ENCODE data around the gene TLCD3B. TPM values are rescaled to one million over a fixed set of nuclear protein-coding genes. Genes with fewer than 3 reads are reported as not detected.

The TLCD3B gene
- total and polyA plus RNA-seq, 9 donors = 0.15 TPM; not detected in 8

DNA sequence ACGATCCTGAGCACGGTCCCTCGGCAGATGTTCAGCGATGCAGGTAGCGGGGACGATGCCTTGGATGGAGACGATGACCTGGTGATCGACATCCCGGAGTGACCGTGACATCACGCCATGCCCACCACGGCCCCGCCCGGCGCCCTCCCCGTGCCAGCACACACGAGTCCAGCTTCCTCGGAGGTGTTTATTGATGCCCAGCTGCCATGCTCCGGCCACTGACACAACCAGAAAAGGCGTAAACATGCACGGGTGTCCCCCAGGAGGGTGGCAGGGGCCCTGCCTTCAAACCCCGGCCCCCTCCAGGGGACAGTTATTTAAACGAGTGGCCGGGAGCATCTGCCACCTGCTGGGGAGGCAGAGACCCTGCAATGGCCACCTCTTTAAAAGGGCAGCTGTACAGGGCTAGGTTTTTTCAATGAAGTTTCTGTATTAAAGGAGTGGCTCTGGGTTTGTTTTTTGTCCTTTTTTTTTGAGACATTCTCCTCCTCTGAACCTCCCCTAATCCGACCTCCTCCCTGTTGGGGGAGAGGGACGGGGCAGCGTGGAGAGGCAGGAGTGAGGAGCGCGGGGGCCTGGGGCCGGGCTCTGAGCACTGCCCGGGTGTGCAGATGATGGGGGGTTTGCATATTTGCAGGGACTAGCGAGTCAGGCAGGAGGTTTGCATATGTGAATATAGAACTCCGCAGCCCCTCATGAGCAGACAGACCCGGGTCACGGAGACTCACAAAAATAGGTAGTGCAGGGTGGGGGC, 25.6 kb downstream of the TLCD3B start:
- Histone ChIP-seq H3K9me3 (no peaks in the 10 kb centered on the region), H3K27me3 (no peaks in the 10 kb centered on the region), H3K36me3 (no peaks in the 10 kb centered on the region), H3K4me3 (no peak overlapping the region), H3K4me1 (ENCODE audit: insufficient read depth) (peaks cover 2% of the 10 kb centered on the region), H3K27ac (no peak overlapping the region)
- intact Hi-C loops (cut with DNase I) = loop anchor here in 3 of 4 donors (5.0 to 10.0 kb wide), 5 partner anchors 81 to 201 kb away; partner anchors contain the start of genes MAZ (in 2 of the 3), CDIPT (in 1 of the 3), KCTD13 (in 1 of the 3) and PRRT2 (in 1 of the 3)
- 43 to 55% (median 46%) methylated on average over 35 of the region's 35 CpGs for WGBS, 3 donors
- TF ChIP-seq CTCF (IDR thresholded peaks at IDR 0.05) (peak; percentile 24 to 76 (median 65)), POLR2A (IDR thresholded peaks at IDR 0.05) (no peak)
- peak in 1 of 5 donors; percentile 46 for DNase-seq

- Histone ChIP-seq H3K4me1 (ENCODE audit: insufficient read depth) (peaks cover 2% of the 10 kb centered on the region), H3K27me3 (no peaks in the 10 kb centered on the region), H3K4me3 (no peak overlapping the region), H3K27ac (no peak overlapping the region), H3K9me3 (no peaks in the 10 kb centered on the region), H3K36me3 (no peaks in the 10 kb centered on the region)
- no peak for DNase-seq
- WGBS, 3 donors = 57 to 64% (median 61%) methylated on average over 10 to 11 of the region's 11 CpGs
- intact Hi-C loops (cut with DNase I) = loop anchor here in 3 of 4 donors (5.0 to 10.0 kb wide), 6 partner anchors 78 to 200 kb away; partner anchors contain the start of genes KCTD13 (in 2 of the 3), MAZ (in 2 of the 3), CDIPT (in 1 of the 3) and PRRT2 (in 1 of the 3)
- TF ChIP-seq CTCF (IDR thresholded peaks at IDR 0.05) (no peak), POLR2A (IDR thresholded peaks at IDR 0.05) (no peak), EP300 (IDR thresholded peaks at IDR 0.05) (no peak)
Measured at GRCh38 chr16:30004811-30005242, 26.2 kb downstream of the TLCD3B start.

GRCh38 chr16:30004424-30004776, 26.7 kb downstream of the TLCD3B start:
- Histone ChIP-seq H3K27me3 (no peaks in the 10 kb centered on the region), H3K36me3 (no peaks in the 10 kb centered on the region), H3K4me3 (no peak overlapping the region), H3K9me3 (no peaks in the 10 kb centered on the region), H3K4me1 (ENCODE audit: insufficient read depth) (peaks cover 2% of the 10 kb centered on the region), H3K27ac (no peak overlapping the region)
- TF ChIP-seq EP300 (IDR thresholded peaks at IDR 0.05) = no peak
- no peak for TF ChIP-seq CTCF (IDR thresholded peaks at IDR 0.05)
- TF ChIP-seq POLR2A (IDR thresholded peaks at IDR 0.05) = no peak
- 66 to 75% (median 72%) methylated on average over 19 of the region's 19 CpGs for WGBS, 3 donors
- no peak for DNase-seq
- intact Hi-C loops (cut with DNase I) = loop anchor here in 2 of 4 donors (5.0 to 10.0 kb wide), 4 partner anchors 77 to 200 kb away; partner anchors contain the start of genes KCTD13 (in 2 of the 2), CDIPT (in 1 of the 2) and MAZ (in 1 of the 2)

DNA sequence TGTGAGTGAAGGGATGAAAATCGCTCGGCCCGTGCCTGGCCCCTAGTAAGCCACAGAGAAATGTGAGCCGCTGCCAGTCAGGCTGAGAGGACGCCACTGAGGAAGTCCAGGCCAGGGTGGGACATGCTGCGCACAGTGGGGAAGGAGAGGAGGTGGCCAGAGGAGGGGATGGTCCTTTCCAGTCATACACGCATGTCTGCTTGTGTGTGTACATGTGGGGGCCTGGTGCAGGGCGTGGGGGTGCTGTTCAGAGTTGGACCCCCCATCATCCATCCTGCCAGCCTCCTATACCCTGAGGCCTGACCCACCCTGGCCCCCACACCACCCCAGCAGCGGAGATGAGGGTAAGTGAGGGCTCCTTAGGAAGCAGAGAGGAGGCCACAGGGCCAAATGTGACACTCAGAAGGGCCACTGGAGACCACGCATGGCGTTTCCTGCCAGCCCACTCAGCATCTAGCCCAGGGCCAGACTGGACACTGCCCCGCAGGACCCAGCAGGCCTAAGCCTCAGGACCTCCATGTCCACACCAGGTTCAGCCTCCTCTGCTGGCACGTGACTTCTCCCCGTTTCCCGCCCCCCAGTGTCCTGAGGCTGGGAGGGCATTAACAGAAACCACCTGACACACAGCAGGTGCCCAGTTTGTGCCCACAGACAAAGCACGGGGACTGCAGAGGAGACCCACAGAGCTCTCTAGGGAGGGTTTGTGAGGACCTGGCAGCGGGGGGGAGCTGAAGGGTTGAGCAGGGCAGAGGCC, 27.2 kb downstream of the TLCD3B start:
- no peak for DNase-seq

More for the DNA sequence above, 27.2 kb downstream of the TLCD3B start:
- Histone ChIP-seq H3K36me3 (no peaks in the 10 kb centered on the region), H3K27me3 (no peaks in the 10 kb centered on the region), H3K4me3 (no peak overlapping the region), H3K27ac (no peak overlapping the region), H3K4me1 (ENCODE audit: insufficient read depth) (peaks cover 2% of the 10 kb centered on the region), H3K9me3 (no peaks in the 10 kb centered on the region)
- WGBS, 3 donors = 79 to 82% (median 82%) methylated on average over 17 of the region's 17 CpGs
- TF ChIP-seq POLR2A (IDR thresholded peaks at IDR 0.05) (no peak), EP300 (IDR thresholded peaks at IDR 0.05) (no peak), CTCF (IDR thresholded peaks at IDR 0.05) (no peak)
- intact Hi-C loops (cut with DNase I) = loop anchor here in 2 of 4 donors (5.0 to 10.0 kb wide), 4 partner anchors 77 to 199 kb away; partner anchors contain the start of genes KCTD13 (in 2 of the 2), CDIPT (in 1 of the 2) and MAZ (in 1 of the 2)
